Measurements from ENCODE around the gene GDF10. TPM values are rescaled to one million over a fixed set of nuclear protein-coding genes. Genes with fewer than 3 reads are reported as not detected.

GDF10 gene
- total RNA-seq, 2 experiments from 2014 or later = 0.89 to 1.0 TPM

GRCh38 chr10:47266602-47267001 is 33.4 kb upstream of the GDF10 start:
- ChIA-PET POLR2A (no interaction called here), CTCF (no interaction called here)

GRCh38 chr10:47268696-47269095 is 31.3 kb upstream of the GDF10 start:
- ChIA-PET POLR2A (no interaction called here), CTCF (no interaction called here)

- CTCF ChIA-PET = no interaction called here
- POLR2A ChIA-PET = no interaction called here
Observed at GRCh38 chr10:47269294-47269693, 30.7 kb upstream of the GDF10 start.

- ChIA-PET POLR2A (no interaction called here), CTCF (interaction anchor here (1.1 to 1.6 kb wide), 2 partner anchors 10 to 36 kb away, joined by 3 to 4 read pairs; no protein-coding TSS in a partner anchor)
Observed at GRCh38 chr10:47276071-47276470, 23.9 kb upstream of the GDF10 start.

- POLR2A ChIA-PET = no interaction called here
- CTCF ChIA-PET = interaction anchor here (1.1 to 1.6 kb wide), 2 partner anchors 9 to 35 kb away, joined by 3 to 4 read pairs; no protein-coding TSS in a partner anchor
Observed at GRCh38 chr10:47276576-47277351, 23.2 kb upstream of the GDF10 start.

GRCh38 chr10:47277352-47278151 is 22.4 kb upstream of the GDF10 start:
- POLR2A ChIA-PET = no interaction called here
- CTCF ChIA-PET = interaction anchor here (1.6 kb wide), 1 partner anchor 230 kb away, joined by 5 read pairs; no protein-coding TSS in a partner anchor

GRCh38 chr10:47278152-47278473 is 21.9 kb upstream of the GDF10 start:
- CTCF ChIA-PET = interaction anchor here (1.6 kb wide), 1 partner anchor 230 kb away, joined by 5 read pairs; no protein-coding TSS in a partner anchor
- POLR2A ChIA-PET = no interaction called here

GRCh38 chr10:47278720-47279119 is 21.3 kb upstream of the GDF10 start:
- CTCF ChIA-PET = interaction anchor here (1.6 kb wide), 1 partner anchor 231 kb away, joined by 5 read pairs; no protein-coding TSS in a partner anchor
- POLR2A ChIA-PET = no interaction called here

- ChIA-PET CTCF (no interaction called here), POLR2A (no interaction called here)
Observed at GRCh38 chr10:47279276-47279675, 20.7 kb upstream of the GDF10 start.

- ChIA-PET CTCF (interaction anchor here (0.9 kb wide), 1 partner anchor 257 kb away, joined by 3 read pairs; no protein-coding TSS in a partner anchor), POLR2A (no interaction called here)
Observed at GRCh38 chr10:47282005-47282656, 17.9 kb upstream of the GDF10 start.

- POLR2A ChIA-PET = no interaction called here
Observed at GRCh38 chr10:47282657-47283018, 17.4 kb upstream of the GDF10 start.

GRCh38 chr10:47283101-47283630 is 16.8 kb upstream of the GDF10 start:
- POLR2A ChIA-PET = no interaction called here
- CTCF ChIA-PET = interaction anchor here (0.9 kb wide), 1 partner anchor 258 kb away, joined by 3 read pairs; no protein-coding TSS in a partner anchor

More at GRCh38 chr10:47282657-47283018, 17.4 kb upstream of the GDF10 start:
- CTCF ChIA-PET = interaction anchor here (0.9 kb wide), 1 partner anchor 258 kb away, joined by 3 read pairs; no protein-coding TSS in a partner anchor

GRCh38 chr10:47283848-47284247 is 16.1 kb upstream of the GDF10 start:
- CTCF ChIA-PET = no interaction called here
- POLR2A ChIA-PET = no interaction called here

- ChIA-PET CTCF (interaction anchor here (2.1 kb wide), 1 partner anchor 9 kb away, joined by 4 read pairs; no protein-coding TSS in a partner anchor), POLR2A (no interaction called here)
Observed at GRCh38 chr10:47285381-47286115, 14.4 kb upstream of the GDF10 start.

- CTCF ChIA-PET = interaction anchor here (2.1 kb wide), 1 partner anchor 10 kb away, joined by 4 read pairs; no protein-coding TSS in a partner anchor
- POLR2A ChIA-PET = no interaction called here
Observed at GRCh38 chr10:47286116-47286505, 13.9 kb upstream of the GDF10 start.

GRCh38 chr10:47286591-47287315 is 13.2 kb upstream of the GDF10 start:
- CTCF ChIA-PET = interaction anchor here (2.1 kb wide), 1 partner anchor 11 kb away, joined by 4 read pairs; no protein-coding TSS in a partner anchor
- POLR2A ChIA-PET = no interaction called here

- CTCF ChIA-PET = no interaction called here
- POLR2A ChIA-PET = no interaction called here
Observed at GRCh38 chr10:47287365-47287802, 12.6 kb upstream of the GDF10 start.

GRCh38 chr10:47287805-47288204 is 12.2 kb upstream of the GDF10 start:
- ChIA-PET CTCF (no interaction called here), POLR2A (no interaction called here)

- CTCF ChIA-PET = no interaction called here
- POLR2A ChIA-PET = no interaction called here
Observed at GRCh38 chr10:47288236-47288635, 11.8 kb upstream of the GDF10 start.

Measured in activated CD8-positive, alpha-beta memory T cell treated with anti-CD3 and anti-CD28 coated beads for 36 hours (primary cell).